Measurements from ENCODE around the gene PCNP. TPM values are rescaled to one million over a fixed set of nuclear protein-coding genes. Genes with fewer than 3 reads are reported as not detected.

PCNP gene
- polyA plus RNA-seq, 1 of the 3 experiments (the other 2 are of a cell fraction): 45.8 TPM

DNA sequence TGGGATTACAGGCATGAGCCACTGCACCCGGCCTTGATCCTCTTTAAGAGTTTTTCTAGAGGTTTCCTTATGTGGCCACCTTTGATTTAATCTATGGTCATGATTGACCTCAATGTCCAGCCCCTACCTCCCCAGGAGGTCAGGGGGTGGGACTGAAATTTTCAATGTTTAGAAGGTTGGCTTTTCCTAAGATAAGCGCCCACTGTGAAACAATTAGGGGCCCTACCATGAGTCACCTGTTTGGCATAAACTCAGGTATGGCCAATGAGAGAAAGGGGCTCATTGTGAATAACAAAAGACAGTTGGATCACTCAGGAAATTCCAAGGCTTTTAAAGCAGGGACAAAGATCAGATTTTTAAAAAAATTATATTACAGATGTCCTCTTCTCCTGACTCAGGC, 51.9 kb downstream of the PCNP start (continued):
- no peak for TF ChIP-seq GATA2 (CRISPR knock-in tag; IDR thresholded peaks at IDR 0.05)
- TF ChIP-seq, protein P1, sequence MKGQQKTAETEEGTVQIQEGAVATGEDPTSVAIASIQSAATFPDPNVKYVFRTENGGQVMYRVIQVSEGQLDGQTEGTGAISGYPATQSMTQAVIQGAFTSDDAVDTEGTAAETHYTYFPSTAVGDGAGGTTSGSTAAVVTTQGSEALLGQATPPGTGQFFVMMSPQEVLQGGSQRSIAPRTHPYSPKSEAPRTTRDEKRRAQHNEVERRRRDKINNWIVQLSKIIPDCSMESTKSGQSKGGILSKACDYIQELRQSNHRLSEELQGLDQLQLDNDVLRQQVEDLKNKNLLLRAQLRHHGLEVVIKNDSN (IDR thresholded peaks at IDR 0.05; ENCODE audit: borderline replicate concordance, low read depth): no peak

DNA sequence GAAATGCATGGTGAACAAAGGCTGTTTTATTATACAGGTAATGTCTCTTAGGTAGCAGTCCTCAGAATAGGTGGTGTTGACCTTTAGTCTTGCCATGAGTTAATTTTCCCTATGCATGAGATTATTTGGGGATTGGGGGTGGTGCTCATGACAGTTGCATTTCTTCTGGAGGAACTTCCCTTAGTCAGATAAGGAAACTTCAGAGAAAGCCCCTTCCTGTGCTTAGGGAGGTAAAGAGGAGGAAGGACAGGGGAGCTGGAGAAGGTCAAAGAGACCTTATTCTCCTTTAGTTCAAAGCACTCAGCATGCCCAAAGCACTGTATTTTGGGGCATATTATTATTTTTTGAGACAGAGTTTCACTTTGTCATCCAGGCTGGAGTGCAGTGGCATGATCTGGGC, 55.2 kb downstream of the PCNP start:
- H3F3A ChIP-seq (replicated peaks; ENCODE audit: insufficient read depth): peaks cover 4% of the 10 kb centered on the region
- POLR2A ChIA-PET: no interaction called here

DNA sequence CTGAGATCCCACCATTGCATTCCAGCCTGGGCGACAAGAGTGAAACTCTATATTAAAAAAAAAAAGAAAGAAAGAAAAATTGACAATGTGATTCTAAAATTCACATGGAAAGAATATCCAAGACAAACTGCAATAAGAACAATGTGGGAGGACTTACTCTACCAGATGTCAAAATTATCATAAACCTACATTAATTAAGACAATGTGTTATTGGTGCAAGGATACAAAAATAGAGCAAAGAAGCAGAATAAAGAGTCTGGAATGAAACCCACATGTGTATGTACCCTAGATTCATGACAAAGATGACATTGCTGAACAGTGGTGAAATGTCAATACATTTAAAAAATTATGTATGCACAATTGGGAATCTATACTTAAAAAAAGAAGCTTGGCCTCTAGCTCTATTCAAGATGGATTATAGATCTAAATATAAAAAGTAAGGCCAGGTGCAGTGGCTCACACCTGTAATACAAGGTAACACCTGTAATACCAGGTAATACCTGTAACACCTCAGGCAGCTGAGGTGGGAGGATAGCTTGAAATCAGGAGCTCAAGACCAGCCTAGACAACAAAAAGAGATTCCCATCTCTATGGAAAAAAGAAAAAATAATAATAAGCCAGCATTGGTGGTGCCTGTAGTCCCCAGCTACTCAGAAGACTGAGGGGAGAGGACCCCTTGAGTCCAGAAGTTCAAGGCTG, 57.3 kb downstream of the PCNP start:
- ChIA-PET POLR2A (interaction anchor here (1.0 kb wide), 1 partner anchor 57 kb away, joined by 4 read pairs; the partner anchor contains the start of gene PCNP), CTCF (interaction anchor here (1.6 kb wide), 1 partner anchor 11 kb away, joined by 4 read pairs; no protein-coding TSS in a partner anchor)
- no peaks in the 10 kb centered on the region; a peak in 1 of 4 replicates for H3K4me1 ChIP-seq (ENCODE audit: control insufficient read depth in 1 of 2, insufficient read depth in 2 of 2, low read depth in 1 of 2, low read length in 1 of 2)
- H3K9me3 ChIP-seq: no peaks in the 10 kb centered on the region
- no peak overlapping the region for H3K4me3 ChIP-seq (ENCODE audit: low read depth in 2 of 2, low read length in 1 of 2)
- H4K20me1 ChIP-seq (ENCODE audit: insufficient read depth): no peaks in the 10 kb centered on the region
- WGBS (ENCODE audit: low lambda C conversion rate): 92% methylated on average over 1 of the region's 1 CpG
- H3K4me2 ChIP-seq: no peak overlapping the region
- no peak overlapping the region for H3K9ac ChIP-seq
- no peak for DNase-seq
- H3K27ac ChIP-seq (ENCODE audit: low read depth in 2 of 2, low read length in 1 of 2): no peak overlapping the region
- H3K9me2 ChIP-seq: no peaks in the 10 kb centered on the region
- H3K27me3 ChIP-seq (ENCODE audit: insufficient read depth): no peaks in the 10 kb centered on the region
- no peaks in the 10 kb centered on the region for H3K36me3 ChIP-seq (replicated peaks in 1 of 2; ENCODE audit: control insufficient read depth in 1 of 2, insufficient read depth in 2 of 2, low read length in 1 of 2)
- no peak overlapping the region for H2AFZ ChIP-seq (ENCODE audit: low read depth)
- no peaks in the 10 kb centered on the region for H3K79me2 ChIP-seq (ENCODE audit: insufficient read depth)
- H3F3A ChIP-seq (replicated peaks; ENCODE audit: insufficient read depth): peaks cover 4% of the 10 kb centered on the region
- TF ChIP-seq GABPA (IDR thresholded peaks at IDR 0.05; ENCODE audit: low read depth) (no peak), FOXJ3 (CRISPR knock-in tag; IDR thresholded peaks at IDR 0.05) (no peak), NRF1 (IDR thresholded peaks at IDR 0.05; ENCODE audit: low read depth, low read length) (no peak), RCOR1 (IDR thresholded peaks at IDR 0.05; ENCODE audit: low read length) (no peak), YY1 (IDR thresholded peaks at IDR 0.05; ENCODE audit: low read depth) (no peak), MXI1 (IDR thresholded peaks at IDR 0.05; ENCODE audit: low read depth, low read length) (no peak), TAF1 (IDR thresholded peaks at IDR 0.05; ENCODE audit: borderline replicate concordance, low read depth, low read length) (no peak), FOSL2 (IDR thresholded peaks at IDR 0.05; ENCODE audit: borderline replicate concordance, low read depth) (no peak), RAD21 (IDR thresholded peaks at IDR 0.05; ENCODE audit: low read length) (no peak), TCF12 (IDR thresholded peaks at IDR 0.05) (no peak), POLR2AphosphoS5 (IDR thresholded peaks at IDR 0.05; ENCODE audit: low read depth, low read length) (no peak), NFIC (IDR thresholded peaks at IDR 0.05; ENCODE audit: borderline replicate concordance) (no peak), GATA2 (CRISPR knock-in tag; IDR thresholded peaks at IDR 0.05) (no peak)
- TF ChIP-seq, protein P2, sequence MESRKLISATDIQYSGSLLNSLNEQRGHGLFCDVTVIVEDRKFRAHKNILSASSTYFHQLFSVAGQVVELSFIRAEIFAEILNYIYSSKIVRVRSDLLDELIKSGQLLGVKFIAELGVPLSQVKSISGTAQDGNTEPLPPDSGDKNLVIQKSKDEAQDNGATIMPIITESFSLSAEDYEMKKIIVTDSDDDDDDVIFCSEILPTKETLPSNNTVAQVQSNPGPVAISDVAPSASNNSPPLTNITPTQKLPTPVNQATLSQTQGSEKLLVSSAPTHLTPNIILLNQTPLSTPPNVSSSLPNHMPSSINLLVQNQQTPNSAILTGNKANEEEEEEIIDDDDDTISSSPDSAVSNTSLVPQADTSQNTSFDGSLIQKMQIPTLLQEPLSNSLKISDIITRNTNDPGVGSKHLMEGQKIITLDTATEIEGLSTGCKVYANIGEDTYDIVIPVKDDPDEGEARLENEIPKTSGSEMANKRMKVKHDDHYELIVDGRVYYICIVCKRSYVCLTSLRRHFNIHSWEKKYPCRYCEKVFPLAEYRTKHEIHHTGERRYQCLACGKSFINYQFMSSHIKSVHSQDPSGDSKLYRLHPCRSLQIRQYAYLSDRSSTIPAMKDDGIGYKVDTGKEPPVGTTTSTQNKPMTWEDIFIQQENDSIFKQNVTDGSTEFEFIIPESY (IDR thresholded peaks at IDR 0.05; ENCODE audit: borderline replicate concordance, low read depth): no peak
- TF ChIP-seq, protein P3, sequence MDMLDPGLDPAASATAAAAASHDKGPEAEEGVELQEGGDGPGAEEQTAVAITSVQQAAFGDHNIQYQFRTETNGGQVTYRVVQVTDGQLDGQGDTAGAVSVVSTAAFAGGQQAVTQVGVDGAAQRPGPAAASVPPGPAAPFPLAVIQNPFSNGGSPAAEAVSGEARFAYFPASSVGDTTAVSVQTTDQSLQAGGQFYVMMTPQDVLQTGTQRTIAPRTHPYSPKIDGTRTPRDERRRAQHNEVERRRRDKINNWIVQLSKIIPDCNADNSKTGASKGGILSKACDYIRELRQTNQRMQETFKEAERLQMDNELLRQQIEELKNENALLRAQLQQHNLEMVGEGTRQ (IDR thresholded peaks at IDR 0.05; ENCODE audit: borderline replicate concordance, low read depth, low read length): no peak
- TF ChIP-seq, protein P1 (IDR thresholded peaks at IDR 0.05; ENCODE audit: borderline replicate concordance, low read depth): no peak
- TF ChIP-seq, protein P4, sequence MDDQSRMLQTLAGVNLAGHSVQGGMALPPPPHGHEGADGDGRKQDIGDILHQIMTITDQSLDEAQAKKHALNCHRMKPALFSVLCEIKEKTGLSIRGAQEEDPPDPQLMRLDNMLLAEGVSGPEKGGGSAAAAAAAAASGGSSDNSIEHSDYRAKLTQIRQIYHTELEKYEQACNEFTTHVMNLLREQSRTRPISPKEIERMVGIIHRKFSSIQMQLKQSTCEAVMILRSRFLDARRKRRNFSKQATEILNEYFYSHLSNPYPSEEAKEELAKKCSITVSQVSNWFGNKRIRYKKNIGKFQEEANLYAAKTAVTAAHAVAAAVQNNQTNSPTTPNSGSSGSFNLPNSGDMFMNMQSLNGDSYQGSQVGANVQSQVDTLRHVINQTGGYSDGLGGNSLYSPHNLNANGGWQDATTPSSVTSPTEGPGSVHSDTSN (IDR thresholded peaks at IDR 0.05): no peak

More for the DNA sequence above, 55.2 kb downstream of the PCNP start:
- H3K79me2 ChIP-seq (ENCODE audit: insufficient read depth): no peaks in the 10 kb centered on the region
- no peak overlapping the region for H2AFZ ChIP-seq (ENCODE audit: low read depth)
- H3K4me3 ChIP-seq (ENCODE audit: low read depth in 2 of 2, low read length in 1 of 2): no peak overlapping the region
- no peak for DNase-seq
- H4K20me1 ChIP-seq (ENCODE audit: insufficient read depth): no peaks in the 10 kb centered on the region
- no peaks in the 10 kb centered on the region for H3K27me3 ChIP-seq (ENCODE audit: insufficient read depth)
- H3K9me3 ChIP-seq: no peaks in the 10 kb centered on the region
- no peak overlapping the region for H3K4me2 ChIP-seq
- H3K27ac ChIP-seq (ENCODE audit: low read depth in 2 of 2, low read length in 1 of 2): no peak overlapping the region
- no peak overlapping the region for H3K9ac ChIP-seq
- CTCF ChIA-PET: no interaction called here
- H3K4me1 ChIP-seq (ENCODE audit: control insufficient read depth in 1 of 2, insufficient read depth in 2 of 2, low read depth in 1 of 2, low read length in 1 of 2): no peaks in the 10 kb centered on the region
- TF ChIP-seq RAD21 (IDR thresholded peaks at IDR 0.05; ENCODE audit: low read length): no peak
- TF ChIP-seq, protein P5, sequence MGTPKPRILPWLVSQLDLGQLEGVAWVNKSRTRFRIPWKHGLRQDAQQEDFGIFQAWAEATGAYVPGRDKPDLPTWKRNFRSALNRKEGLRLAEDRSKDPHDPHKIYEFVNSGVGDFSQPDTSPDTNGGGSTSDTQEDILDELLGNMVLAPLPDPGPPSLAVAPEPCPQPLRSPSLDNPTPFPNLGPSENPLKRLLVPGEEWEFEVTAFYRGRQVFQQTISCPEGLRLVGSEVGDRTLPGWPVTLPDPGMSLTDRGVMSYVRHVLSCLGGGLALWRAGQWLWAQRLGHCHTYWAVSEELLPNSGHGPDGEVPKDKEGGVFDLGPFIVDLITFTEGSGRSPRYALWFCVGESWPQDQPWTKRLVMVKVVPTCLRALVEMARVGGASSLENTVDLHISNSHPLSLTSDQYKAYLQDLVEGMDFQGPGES (IDR thresholded peaks at IDR 0.05; ENCODE audit: low read depth, low read length): no peak
- H3K9me2 ChIP-seq: no peaks in the 10 kb centered on the region
- no peaks in the 10 kb centered on the region for H3K36me3 ChIP-seq (replicated peaks in 1 of 2; ENCODE audit: control insufficient read depth in 1 of 2, insufficient read depth in 2 of 2, low read length in 1 of 2)
